ENCODE data around the gene DNM2. TPM values are rescaled to one million over a fixed set of nuclear protein-coding genes. Genes with fewer than 3 reads are reported as not detected.

Gene DNM2
- total RNA-seq, 4 donors from 2014 or later = 182 to 245 (median 218) TPM

- TF ChIP-seq POLR2A (IDR thresholded peaks at IDR 0.05) (no peak), CTCF (IDR thresholded peaks at IDR 0.05) (no peak)
- intact Hi-C loops (cut with DNase I; ENCODE audit: low total_unique reads) = no loop called here
- no peak for DNase-seq (ENCODE audit: low spot score in 2 of 2)
- no peak overlapping the region for H3K4me3 ChIP-seq (ENCODE audit: low read depth, poor library complexity, severe bottlenecking)
- WGBS, 2 donors = 76 to 87% methylated on average over 13 of the region's 13 CpGs
Measured at GRCh38 chr19:10782795-10783194, 64.9 kb downstream of the DNM2 start.

- DNase-seq (ENCODE audit: low spot score in 2 of 2) = peak in 1 of 2 donors; percentile 43
- intact Hi-C loops (cut with DNase I; ENCODE audit: low total_unique reads) = no loop called here
- 81 to 85% methylated on average over 10 of the region's 10 CpGs for WGBS, 2 donors
- no peak overlapping the region for H3K4me3 ChIP-seq (ENCODE audit: low read depth, poor library complexity, severe bottlenecking)
- TF ChIP-seq POLR2A (IDR thresholded peaks at IDR 0.05) (no peak), CTCF (IDR thresholded peaks at IDR 0.05) (no peak)
Measured at GRCh38 chr19:10784257-10784656, 66.4 kb downstream of the DNM2 start.

- no peak overlapping the region for H3K4me3 ChIP-seq (ENCODE audit: low read depth, poor library complexity, severe bottlenecking)
- intact Hi-C loops (cut with DNase I; ENCODE audit: low total_unique reads) = no loop called here
- WGBS, 2 donors = 93 to 94% methylated on average over 8 of the region's 8 CpGs
- TF ChIP-seq POLR2A (IDR thresholded peaks at IDR 0.05) (no peak), CTCF (IDR thresholded peaks at IDR 0.05) (no peak)
- no peak for DNase-seq (ENCODE audit: low spot score in 2 of 2)
Measured at GRCh38 chr19:10788146-10788545, 70.3 kb downstream of the DNM2 start.

- TF ChIP-seq POLR2A (IDR thresholded peaks at IDR 0.05) = no peak
- no peak for TF ChIP-seq CTCF (IDR thresholded peaks at IDR 0.05)
- H3K4me3 ChIP-seq (ENCODE audit: low read depth, poor library complexity, severe bottlenecking) = no peak overlapping the region
- DNase-seq (ENCODE audit: low spot score in 2 of 2) = no peak
- 93 to 95% methylated on average over 10 of the region's 10 CpGs for WGBS, 2 donors
- intact Hi-C loops (cut with DNase I; ENCODE audit: low total_unique reads) = no loop called here
Measured at GRCh38 chr19:10789866-10790265, 72.0 kb downstream of the DNM2 start.

GRCh38 chr19:10796653-10797052, 78.8 kb downstream of the DNM2 start:
- DNase-seq (ENCODE audit: low spot score in 2 of 2) = no peak

More at GRCh38 chr19:10796653-10797052, 78.8 kb downstream of the DNM2 start:
- 92 to 95% methylated on average over 19 of the region's 19 CpGs for WGBS, 2 donors
- TF ChIP-seq CTCF (IDR thresholded peaks at IDR 0.05) = no peak
- no peak for TF ChIP-seq POLR2A (IDR thresholded peaks at IDR 0.05)
- H3K4me3 ChIP-seq (ENCODE audit: low read depth, poor library complexity, severe bottlenecking) = no peak overlapping the region
- intact Hi-C loops (cut with DNase I; ENCODE audit: low total_unique reads) = no loop called here

All from lower leg skin (tissue), 4 donors.